ENCODE measurements around the gene PANK4. TPM values are rescaled to one million over a fixed set of nuclear protein-coding genes. Genes with fewer than 3 reads are reported as not detected.
A peak's percentile ranks its signal among the peaks of the same experiment; 100 is the strongest.

Gene PANK4
- total and polyA plus RNA-seq, 8 donors, result 9.7 to 26.4 (median 11.6) TPM

DNA sequence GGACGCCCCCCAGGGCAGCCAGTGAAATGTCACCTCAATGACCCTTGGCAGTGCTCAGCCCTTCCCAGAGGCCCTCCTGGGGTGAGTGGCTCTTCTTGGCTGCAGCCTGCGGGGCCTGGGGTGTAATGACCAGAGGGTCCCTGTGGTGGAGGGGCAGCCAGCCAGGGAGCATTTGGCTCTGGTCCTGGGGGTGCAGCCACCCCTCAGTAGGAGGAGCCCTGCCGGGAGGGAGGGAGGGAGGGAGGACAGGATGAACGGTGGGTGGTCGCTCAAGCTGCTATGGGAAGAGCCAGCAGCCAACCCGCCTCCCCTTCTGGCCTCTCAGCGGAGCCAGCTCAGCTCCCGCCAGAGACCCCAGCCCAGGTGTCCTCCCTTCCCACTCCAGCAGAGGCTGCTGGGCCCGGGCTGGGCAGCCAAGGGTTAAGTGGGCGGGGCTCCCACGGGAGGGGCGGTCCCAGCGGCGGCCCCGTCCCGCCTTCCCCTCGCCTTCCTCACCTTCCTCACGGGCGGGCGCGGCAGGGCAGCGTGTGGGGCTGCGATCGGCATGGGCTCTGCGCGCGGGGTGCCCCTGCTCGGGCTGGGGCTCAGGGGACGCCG is 59.3 kb downstream of the PANK4 start:
- DNase-seq (no peak), ATAC-seq (peak in 2 of 4 donors; percentile 23 to 25), FAIRE-seq (no peak)
- peaks cover 0 to 13% (median 0%) of the 10 kb centered on the region in 4 donors for H3K27me3 ChIP-seq
- intact Hi-C loops (cut with DNase I), result no loop called here
- H3K36me3 ChIP-seq, result no peaks in the 10 kb centered on the region
- 4 to 6% methylated on average over 20 to 30 of the region's 30 CpGs for WGBS, 2 donors
- no peak overlapping the region for H3K4me3 ChIP-seq
- no peaks in the 10 kb centered on the region for H3K9me3 ChIP-seq
- H3K4me1 ChIP-seq, result no peaks in the 10 kb centered on the region
- H3K27ac ChIP-seq, result no peak overlapping the region
- no peak for TF ChIP-seq CTCF (IDR thresholded peaks at IDR 0.05)

DNA sequence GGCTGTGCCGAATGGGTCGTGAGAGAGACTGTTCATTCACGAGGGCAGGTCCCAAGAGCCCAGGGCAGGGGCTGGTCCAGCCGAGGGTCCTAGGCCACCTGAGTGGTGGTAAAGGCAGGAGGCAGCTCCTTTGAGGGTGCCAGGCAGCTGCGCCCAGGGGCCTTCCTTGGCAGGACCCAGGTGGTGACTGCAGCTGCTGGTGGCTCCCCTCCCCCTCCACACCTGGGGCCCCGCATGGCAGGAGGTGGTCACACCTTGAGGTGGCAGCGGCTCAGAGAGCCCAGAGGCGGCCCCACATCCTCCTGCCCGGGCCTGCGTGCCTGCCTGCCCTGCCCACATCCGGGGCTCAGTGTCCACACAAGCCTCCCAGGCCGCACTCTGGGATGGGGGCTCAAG is 60.1 kb downstream of the PANK4 start:
- TF ChIP-seq CTCF (IDR thresholded peaks at IDR 0.05), result no peak
- Histone ChIP-seq H3K27ac (no peak overlapping the region), H3K27me3 (peaks cover 0 to 13% (median 0%) of the 10 kb centered on the region in 4 donors), H3K4me1 (no peaks in the 10 kb centered on the region), H3K4me3 (no peak overlapping the region), H3K36me3 (no peaks in the 10 kb centered on the region), H3K9me3 (no peaks in the 10 kb centered on the region)
- FAIRE-seq (no peak), DNase-seq (no peak), ATAC-seq (no peak)
- 35 to 50% methylated on average over 10 to 12 of the region's 12 CpGs for WGBS, 2 donors
- intact Hi-C loops (cut with DNase I), result no loop called here

DNA sequence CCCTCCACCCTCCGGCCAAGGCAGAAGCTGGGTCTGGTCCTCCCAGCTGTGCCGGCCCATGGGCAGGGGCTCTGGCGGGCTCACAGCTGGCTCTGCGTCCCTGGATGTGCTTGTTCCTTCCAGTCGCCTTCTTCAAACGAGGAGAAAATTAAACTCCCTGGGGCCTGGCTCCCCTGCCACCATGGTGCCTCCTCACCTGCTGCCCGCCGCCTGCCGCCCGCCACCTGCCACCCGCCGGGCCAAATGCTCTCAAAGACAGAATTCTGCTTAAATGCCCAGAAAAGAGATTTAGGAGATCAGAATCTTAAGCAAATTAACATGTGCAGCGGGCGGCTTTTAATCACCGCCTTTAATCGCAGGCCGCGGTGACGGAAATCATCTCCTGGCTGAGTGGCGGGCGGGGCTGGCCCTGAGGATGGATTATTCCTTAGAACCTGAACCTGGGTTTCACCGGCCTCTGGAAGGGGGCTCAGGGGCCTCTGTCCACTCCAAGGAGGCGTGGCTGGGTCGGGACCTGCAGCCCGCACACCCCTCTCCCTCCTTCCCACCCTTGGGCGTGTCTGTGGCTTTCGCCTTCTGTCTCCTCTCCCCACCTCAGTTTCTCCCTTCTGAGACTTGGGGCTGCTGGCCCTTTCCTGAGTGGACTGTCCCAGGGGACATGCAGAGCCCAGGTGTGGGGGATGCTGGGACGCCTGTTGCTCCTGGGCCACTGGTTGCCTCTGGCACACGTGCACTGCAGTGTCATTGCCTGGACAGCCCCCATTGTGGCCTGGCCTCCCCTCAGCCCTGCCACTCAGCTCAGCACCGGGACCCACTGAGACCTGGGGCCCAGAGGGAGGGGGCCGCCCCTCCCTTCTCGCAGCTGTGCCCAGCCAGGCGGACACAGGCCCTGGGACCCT is 60.8 kb downstream of the PANK4 start:
- ATAC-seq (no peak), DNase-seq (no peak), FAIRE-seq (no peak)
- Histone ChIP-seq H3K4me1 (no peaks in the 10 kb centered on the region), H3K9me3 (no peaks in the 10 kb centered on the region), H3K27ac (no peak overlapping the region), H3K4me3 (no peak overlapping the region), H3K27me3 (peaks cover 0 to 13% (median 0%) of the 10 kb centered on the region in 4 donors), H3K36me3 (no peaks in the 10 kb centered on the region)
- WGBS, 2 donors, result 53 to 65% methylated on average over 32 to 33 of the region's 33 CpGs
- intact Hi-C loops (cut with DNase I), result no loop called here
- TF ChIP-seq CTCF (IDR thresholded peaks at IDR 0.05), result no peak

DNA sequence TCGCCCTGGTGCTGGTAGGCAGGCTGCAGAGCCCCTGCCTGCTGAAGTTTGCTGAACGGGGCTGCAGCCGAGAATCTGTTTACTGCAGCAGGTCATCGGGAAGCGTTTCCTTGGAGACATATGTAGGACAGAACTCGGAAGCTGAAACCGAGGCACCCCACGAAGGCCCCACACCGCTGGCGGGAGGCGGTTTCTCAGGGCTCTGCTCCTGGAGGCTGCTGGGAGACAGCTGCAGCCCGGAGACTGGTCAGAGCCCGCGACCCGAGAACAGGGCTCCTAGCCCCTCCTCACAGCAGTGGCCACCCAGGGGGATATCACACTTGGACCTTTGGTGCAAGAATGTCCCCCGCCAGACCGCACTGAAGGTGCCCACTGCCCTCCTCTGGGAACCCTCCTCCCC is 63.0 kb downstream of the PANK4 start:
- WGBS, 2 donors, result 13 to 20% methylated on average over 14 to 17 of the region's 17 CpGs
- Histone ChIP-seq H3K4me1 (no peaks in the 10 kb centered on the region), H3K27ac (no peak overlapping the region), H3K36me3 (no peaks in the 10 kb centered on the region), H3K9me3 (no peaks in the 10 kb centered on the region), H3K27me3 (peaks cover 0 to 13% (median 0%) of the 10 kb centered on the region in 4 donors), H3K4me3 (no peak overlapping the region)
- intact Hi-C loops (cut with DNase I), result no loop called here
- no peak for TF ChIP-seq CTCF (IDR thresholded peaks at IDR 0.05)
- peak in 3 of 4 donors; percentile 33 to 65 (median 58) for ATAC-seq
- DNase-seq, result no peak
- FAIRE-seq, result no peak

- Histone ChIP-seq H3K9me3 (no peaks in the 10 kb centered on the region), H3K27me3 (peaks cover 0 to 13% (median 0%) of the 10 kb centered on the region in 4 donors), H3K4me3 (no peak overlapping the region), H3K36me3 (no peaks in the 10 kb centered on the region), H3K4me1 (no peaks in the 10 kb centered on the region), H3K27ac (no peak overlapping the region)
- 34 to 38% methylated on average over 15 of the region's 15 CpGs for WGBS, 2 donors
- DNase-seq (no peak), FAIRE-seq (no peak), ATAC-seq (no peak)
- no peak for TF ChIP-seq CTCF (IDR thresholded peaks at IDR 0.05)
- intact Hi-C loops (cut with DNase I), result no loop called here
Measured at GRCh38 chr1:2462819-2463218, 63.6 kb downstream of the PANK4 start.

All from pancreas (tissue), 10 donors.